ENCODE results near the gene MYF5.

- TF ChIP-seq, protein P1, sequence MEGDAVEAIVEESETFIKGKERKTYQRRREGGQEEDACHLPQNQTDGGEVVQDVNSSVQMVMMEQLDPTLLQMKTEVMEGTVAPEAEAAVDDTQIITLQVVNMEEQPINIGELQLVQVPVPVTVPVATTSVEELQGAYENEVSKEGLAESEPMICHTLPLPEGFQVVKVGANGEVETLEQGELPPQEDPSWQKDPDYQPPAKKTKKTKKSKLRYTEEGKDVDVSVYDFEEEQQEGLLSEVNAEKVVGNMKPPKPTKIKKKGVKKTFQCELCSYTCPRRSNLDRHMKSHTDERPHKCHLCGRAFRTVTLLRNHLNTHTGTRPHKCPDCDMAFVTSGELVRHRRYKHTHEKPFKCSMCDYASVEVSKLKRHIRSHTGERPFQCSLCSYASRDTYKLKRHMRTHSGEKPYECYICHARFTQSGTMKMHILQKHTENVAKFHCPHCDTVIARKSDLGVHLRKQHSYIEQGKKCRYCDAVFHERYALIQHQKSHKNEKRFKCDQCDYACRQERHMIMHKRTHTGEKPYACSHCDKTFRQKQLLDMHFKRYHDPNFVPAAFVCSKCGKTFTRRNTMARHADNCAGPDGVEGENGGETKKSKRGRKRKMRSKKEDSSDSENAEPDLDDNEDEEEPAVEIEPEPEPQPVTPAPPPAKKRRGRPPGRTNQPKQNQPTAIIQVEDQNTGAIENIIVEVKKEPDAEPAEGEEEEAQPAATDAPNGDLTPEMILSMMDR (IDR thresholded peaks at IDR 0.05; ENCODE audit: low read length): no peak
- no peak for TF ChIP-seq EZH2 (IDR thresholded peaks at IDR 0.05; ENCODE audit: borderline replicate concordance, low read length)
Measured at GRCh38 chr12:80698256-80698655, 18.5 kb upstream of the MYF5 start.
